Measurements from ENCODE around the gene UHMK1.

DNA sequence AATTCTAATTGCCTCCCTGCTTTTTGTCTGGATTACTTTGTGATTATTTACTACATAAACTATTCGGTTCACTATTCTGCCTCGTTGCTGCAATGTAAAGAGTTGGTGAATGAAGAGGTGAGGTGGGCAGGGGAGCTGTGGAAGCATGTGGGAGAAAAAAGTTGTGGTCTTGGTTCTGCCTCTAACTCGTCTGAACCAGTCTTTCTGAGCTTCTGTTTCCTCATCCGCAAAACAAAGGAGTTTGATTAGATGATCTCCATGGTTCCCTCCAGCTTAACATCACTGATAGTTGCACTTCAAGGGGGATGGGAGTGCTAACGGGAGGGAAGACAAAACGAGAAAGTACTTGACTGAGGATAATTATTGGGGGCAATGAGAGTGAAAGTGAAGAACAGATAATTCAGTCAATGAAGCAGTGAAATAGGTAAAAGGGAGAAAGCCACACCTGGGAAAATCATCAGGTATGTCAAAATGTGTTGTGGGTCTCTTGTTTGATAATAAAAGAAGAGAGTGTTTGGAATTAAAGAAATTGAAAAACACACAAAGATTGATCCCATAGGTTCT lies 26.2 kb upstream of the UHMK1 start:
- TF ChIP-seq POLR2AphosphoS5 (IDR thresholded peaks at IDR 0.05) = no peak
- TF ChIP-seq, protein P1, sequence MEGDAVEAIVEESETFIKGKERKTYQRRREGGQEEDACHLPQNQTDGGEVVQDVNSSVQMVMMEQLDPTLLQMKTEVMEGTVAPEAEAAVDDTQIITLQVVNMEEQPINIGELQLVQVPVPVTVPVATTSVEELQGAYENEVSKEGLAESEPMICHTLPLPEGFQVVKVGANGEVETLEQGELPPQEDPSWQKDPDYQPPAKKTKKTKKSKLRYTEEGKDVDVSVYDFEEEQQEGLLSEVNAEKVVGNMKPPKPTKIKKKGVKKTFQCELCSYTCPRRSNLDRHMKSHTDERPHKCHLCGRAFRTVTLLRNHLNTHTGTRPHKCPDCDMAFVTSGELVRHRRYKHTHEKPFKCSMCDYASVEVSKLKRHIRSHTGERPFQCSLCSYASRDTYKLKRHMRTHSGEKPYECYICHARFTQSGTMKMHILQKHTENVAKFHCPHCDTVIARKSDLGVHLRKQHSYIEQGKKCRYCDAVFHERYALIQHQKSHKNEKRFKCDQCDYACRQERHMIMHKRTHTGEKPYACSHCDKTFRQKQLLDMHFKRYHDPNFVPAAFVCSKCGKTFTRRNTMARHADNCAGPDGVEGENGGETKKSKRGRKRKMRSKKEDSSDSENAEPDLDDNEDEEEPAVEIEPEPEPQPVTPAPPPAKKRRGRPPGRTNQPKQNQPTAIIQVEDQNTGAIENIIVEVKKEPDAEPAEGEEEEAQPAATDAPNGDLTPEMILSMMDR (IDR thresholded peaks at IDR 0.05) = no peak
